ENCODE measurements around the gene EHMT1.

DNA sequence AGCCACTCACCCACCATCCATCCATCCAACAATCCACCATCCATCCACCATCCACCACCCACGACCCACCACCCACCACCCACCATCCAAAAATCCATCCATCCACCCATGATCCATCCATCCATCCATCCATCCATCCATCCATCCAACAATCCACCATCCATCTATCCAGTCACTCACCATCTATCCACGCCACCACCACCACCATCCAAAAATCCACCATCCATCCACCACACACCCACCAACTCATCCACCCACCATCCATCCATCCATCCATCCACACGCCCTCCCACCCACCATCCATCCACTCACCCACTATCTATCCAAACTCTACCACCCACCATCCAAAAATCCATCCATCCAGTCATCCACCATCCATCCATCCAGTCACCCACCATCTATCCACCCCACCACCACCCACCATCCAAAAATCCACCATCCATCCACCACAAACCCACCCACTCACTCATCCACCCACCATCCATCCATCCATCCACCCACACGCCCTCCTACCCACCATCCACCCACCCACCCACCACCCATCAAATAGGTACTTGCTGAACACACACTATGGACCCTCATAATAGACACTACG is 49.1 kb upstream of the EHMT1 start:
- TF ChIP-seq, protein P1, sequence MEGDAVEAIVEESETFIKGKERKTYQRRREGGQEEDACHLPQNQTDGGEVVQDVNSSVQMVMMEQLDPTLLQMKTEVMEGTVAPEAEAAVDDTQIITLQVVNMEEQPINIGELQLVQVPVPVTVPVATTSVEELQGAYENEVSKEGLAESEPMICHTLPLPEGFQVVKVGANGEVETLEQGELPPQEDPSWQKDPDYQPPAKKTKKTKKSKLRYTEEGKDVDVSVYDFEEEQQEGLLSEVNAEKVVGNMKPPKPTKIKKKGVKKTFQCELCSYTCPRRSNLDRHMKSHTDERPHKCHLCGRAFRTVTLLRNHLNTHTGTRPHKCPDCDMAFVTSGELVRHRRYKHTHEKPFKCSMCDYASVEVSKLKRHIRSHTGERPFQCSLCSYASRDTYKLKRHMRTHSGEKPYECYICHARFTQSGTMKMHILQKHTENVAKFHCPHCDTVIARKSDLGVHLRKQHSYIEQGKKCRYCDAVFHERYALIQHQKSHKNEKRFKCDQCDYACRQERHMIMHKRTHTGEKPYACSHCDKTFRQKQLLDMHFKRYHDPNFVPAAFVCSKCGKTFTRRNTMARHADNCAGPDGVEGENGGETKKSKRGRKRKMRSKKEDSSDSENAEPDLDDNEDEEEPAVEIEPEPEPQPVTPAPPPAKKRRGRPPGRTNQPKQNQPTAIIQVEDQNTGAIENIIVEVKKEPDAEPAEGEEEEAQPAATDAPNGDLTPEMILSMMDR (IDR thresholded peaks at IDR 0.05), result no peak
- TF ChIP-seq POLR2AphosphoS5 (IDR thresholded peaks at IDR 0.05), result no peak
